ENCODE results near the gene SNX27. TPM values are rescaled to one million over a fixed set of nuclear protein-coding genes. Genes with fewer than 3 reads are reported as not detected.

Gene SNX27
- total RNA-seq, 4 donors from 2014 or later = 21.9 to 34.3 (median 26.5) TPM

GRCh38 chr1:151581451-151581850 lies 30.4 kb upstream of the SNX27 start:
- intact Hi-C loops (cut with DNase I; ENCODE audit: low total_unique reads) = no loop called here
- DNase-seq (ENCODE audit: low spot score in 2 of 2) = no peak
- no peak overlapping the region for H3K4me3 ChIP-seq (ENCODE audit: low read depth, poor library complexity, severe bottlenecking)
- TF ChIP-seq CTCF (IDR thresholded peaks at IDR 0.05) (no peak), POLR2A (IDR thresholded peaks at IDR 0.05) (no peak)
- 50 to 77% methylated on average over 5 of the region's 5 CpGs for WGBS, 2 donors

- intact Hi-C loops (cut with DNase I; ENCODE audit: low total_unique reads) = no loop called here
These were observed 29.9 kb upstream of the SNX27 start for GRCh38 chr1:151581921-151582320.

GRCh38 chr1:151583796-151584195 lies 28.1 kb upstream of the SNX27 start:
- 26 to 32% methylated on average over 2 of the region's 2 CpGs for WGBS, 2 donors
- TF ChIP-seq POLR2A (IDR thresholded peaks at IDR 0.05) (no peak), CTCF (IDR thresholded peaks at IDR 0.05) (no peak)

More at GRCh38 chr1:151581921-151582320, 29.9 kb upstream of the SNX27 start:
- no peak for TF ChIP-seq POLR2A (IDR thresholded peaks at IDR 0.05)
- TF ChIP-seq CTCF (IDR thresholded peaks at IDR 0.05) = no peak
- WGBS, 2 donors = 33% methylated on average over 1 of the region's 1 CpG
- DNase-seq (ENCODE audit: low spot score in 2 of 2) = no peak
- H3K4me3 ChIP-seq (ENCODE audit: low read depth, poor library complexity, severe bottlenecking) = no peak overlapping the region

GRCh38 chr1:151584278-151584677 lies 27.6 kb upstream of the SNX27 start:
- 33 to 36% methylated on average over 6 of the region's 6 CpGs for WGBS, 2 donors
- TF ChIP-seq POLR2A (IDR thresholded peaks at IDR 0.05) (no peak), CTCF (IDR thresholded peaks at IDR 0.05) (no peak)
- peak; percentile 75 to 87 for DNase-seq (ENCODE audit: low spot score in 2 of 2)
- no peak overlapping the region for H3K4me3 ChIP-seq (ENCODE audit: low read depth, poor library complexity, severe bottlenecking)
- intact Hi-C loops (cut with DNase I; ENCODE audit: low total_unique reads) = no loop called here

More at GRCh38 chr1:151583796-151584195, 28.1 kb upstream of the SNX27 start:
- no peak overlapping the region for H3K4me3 ChIP-seq (ENCODE audit: low read depth, poor library complexity, severe bottlenecking)
- DNase-seq (ENCODE audit: low spot score in 2 of 2) = no peak
- intact Hi-C loops (cut with DNase I; ENCODE audit: low total_unique reads) = no loop called here

- intact Hi-C loops (cut with DNase I; ENCODE audit: low total_unique reads) = no loop called here
- peak in 1 of 2 donors; percentile 39 for DNase-seq (ENCODE audit: low spot score in 2 of 2)
- H3K4me3 ChIP-seq (ENCODE audit: low read depth, poor library complexity, severe bottlenecking) = no peak overlapping the region
- WGBS, 2 donors = 30 to 38% methylated on average over 7 of the region's 7 CpGs
- TF ChIP-seq CTCF (IDR thresholded peaks at IDR 0.05) (no peak), POLR2A (IDR thresholded peaks at IDR 0.05) (no peak)
These were observed 27.1 kb upstream of the SNX27 start for GRCh38 chr1:151584780-151585179.

GRCh38 chr1:151585622-151586021 lies 26.2 kb upstream of the SNX27 start:
- TF ChIP-seq CTCF (IDR thresholded peaks at IDR 0.05) (no peak), POLR2A (IDR thresholded peaks at IDR 0.05) (no peak)
- DNase-seq (ENCODE audit: low spot score in 2 of 2) = no peak
- intact Hi-C loops (cut with DNase I; ENCODE audit: low total_unique reads) = no loop called here
- no peak overlapping the region for H3K4me3 ChIP-seq (ENCODE audit: low read depth, poor library complexity, severe bottlenecking)
- WGBS, 2 donors = 0 to 40% methylated on average over 1 of the region's 1 CpG
